Endothelial cell of umbilical vein (primary cell): Measurements from ENCODE around the gene PLEKHA6.

Experiments
- EZH2 ChIP-seq: IDR thresholded peaks from 2 replicates; pipeline ENCODE4 v1.6.1; 2012; ENCODE audit warnings: borderline replicate concordance, low read depth, mild to moderate bottlenecking, moderate library complexity, low read length, inconsistent platforms; ENCODE audit not compliant: severe bottlenecking
- FOS ChIP-seq: IDR thresholded peaks from 2 replicates; pipeline ENCODE4 v1.6.1; 2011; ENCODE audit warnings: mild to moderate bottlenecking, low read length, moderate library complexity, borderline replicate concordance; ENCODE audit not compliant: insufficient read depth
- GATA2 ChIP-seq: IDR thresholded peaks from 2 replicates; pipeline ENCODE4 v1.7.0; 2011; ENCODE audit warnings: low read depth, mild to moderate bottlenecking, moderate library complexity, mixed read lengths, low read length; ENCODE audit not compliant: insufficient read length, insufficient read depth
- MAX ChIP-seq: IDR thresholded peaks from 2 replicates; pipeline ENCODE4 v1.6.1; 2011; ENCODE audit not compliant: insufficient read depth, insufficient read length
- POLR2A ChIP-seq: IDR thresholded peaks from 2 replicates; pipeline ENCODE4 v1.6.1; 2012; ENCODE audit warnings: low read depth, mild to moderate bottlenecking, control low read depth, low read length
- POLR2AphosphoS5 ChIP-seq: IDR thresholded peaks from 2 replicates; pipeline ENCODE4 v1.6.1; 2012; ENCODE audit warnings: low read depth, mild to moderate bottlenecking, control low read depth, low read length, moderate library complexity; ENCODE audit not compliant: insufficient read depth
- TF ChIP-seq, protein P1 (sequence below), 2 donors: IDR thresholded peaks; 1 replicate in 1 of 2; 2 replicates in 1 of 2; pipeline ENCODE4 v1.5.1; 2011; ENCODE audit warnings: low read length in 2 of 2, mild to moderate bottlenecking in 2 of 2, moderate library complexity in 2 of 2, control low read depth in 1 of 2, inconsistent platforms in 1 of 2, low read depth in 1 of 2; ENCODE audit not compliant: insufficient read depth in 1 of 2; ENCODE audit errors: extremely low read depth in 1 of 2

GRCh38 chr1:204272505-204272904 is 87.2 kb downstream of the PLEKHA6 start:
- TF ChIP-seq, protein P1, sequence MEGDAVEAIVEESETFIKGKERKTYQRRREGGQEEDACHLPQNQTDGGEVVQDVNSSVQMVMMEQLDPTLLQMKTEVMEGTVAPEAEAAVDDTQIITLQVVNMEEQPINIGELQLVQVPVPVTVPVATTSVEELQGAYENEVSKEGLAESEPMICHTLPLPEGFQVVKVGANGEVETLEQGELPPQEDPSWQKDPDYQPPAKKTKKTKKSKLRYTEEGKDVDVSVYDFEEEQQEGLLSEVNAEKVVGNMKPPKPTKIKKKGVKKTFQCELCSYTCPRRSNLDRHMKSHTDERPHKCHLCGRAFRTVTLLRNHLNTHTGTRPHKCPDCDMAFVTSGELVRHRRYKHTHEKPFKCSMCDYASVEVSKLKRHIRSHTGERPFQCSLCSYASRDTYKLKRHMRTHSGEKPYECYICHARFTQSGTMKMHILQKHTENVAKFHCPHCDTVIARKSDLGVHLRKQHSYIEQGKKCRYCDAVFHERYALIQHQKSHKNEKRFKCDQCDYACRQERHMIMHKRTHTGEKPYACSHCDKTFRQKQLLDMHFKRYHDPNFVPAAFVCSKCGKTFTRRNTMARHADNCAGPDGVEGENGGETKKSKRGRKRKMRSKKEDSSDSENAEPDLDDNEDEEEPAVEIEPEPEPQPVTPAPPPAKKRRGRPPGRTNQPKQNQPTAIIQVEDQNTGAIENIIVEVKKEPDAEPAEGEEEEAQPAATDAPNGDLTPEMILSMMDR (IDR thresholded peaks at IDR 0.05; ENCODE audit: extremely low read depth in 1 of 2, insufficient read depth in 1 of 2, low read depth in 1 of 2, low read length in 2 of 2), result no peak
- no peak for TF ChIP-seq MAX
- TF ChIP-seq EZH2, result no peak
- no peak for TF ChIP-seq POLR2A
- no peak for TF ChIP-seq GATA2
- no peak for TF ChIP-seq FOS
- TF ChIP-seq POLR2AphosphoS5, result no peak
